ENCODE measurements around the gene OR52H1.

DNA sequence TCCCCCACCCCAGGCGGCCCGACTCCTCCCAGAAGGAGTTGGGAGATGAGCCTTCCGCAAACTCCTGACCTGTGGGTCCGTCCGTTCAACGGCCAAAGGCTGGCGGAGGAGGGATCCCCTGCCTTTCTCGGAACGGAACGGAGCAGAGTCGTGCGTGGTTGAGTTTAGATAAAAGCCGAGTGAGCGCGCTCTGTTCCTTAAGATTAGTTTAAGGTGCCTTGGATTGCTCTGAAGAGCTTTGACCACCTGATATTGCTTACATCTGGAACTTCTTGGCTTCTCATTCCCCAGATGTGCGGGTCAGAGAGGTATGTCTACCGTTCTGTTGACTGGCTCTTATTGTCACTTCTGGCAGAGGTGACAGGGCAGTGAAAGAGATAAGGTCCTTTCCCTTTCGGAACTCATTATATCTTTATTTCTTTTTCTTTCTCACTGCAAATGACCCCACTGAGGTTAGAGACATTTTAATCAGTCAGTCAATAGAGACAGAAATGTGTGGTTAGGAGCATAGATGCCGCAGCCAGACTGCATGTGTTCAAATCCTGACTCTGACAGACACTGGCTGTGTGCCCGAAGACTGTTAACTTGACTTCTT is 48.4 kb upstream of the OR52H1 start, which contains the start of gene TRIM6:
- TF ChIP-seq, protein P1, sequence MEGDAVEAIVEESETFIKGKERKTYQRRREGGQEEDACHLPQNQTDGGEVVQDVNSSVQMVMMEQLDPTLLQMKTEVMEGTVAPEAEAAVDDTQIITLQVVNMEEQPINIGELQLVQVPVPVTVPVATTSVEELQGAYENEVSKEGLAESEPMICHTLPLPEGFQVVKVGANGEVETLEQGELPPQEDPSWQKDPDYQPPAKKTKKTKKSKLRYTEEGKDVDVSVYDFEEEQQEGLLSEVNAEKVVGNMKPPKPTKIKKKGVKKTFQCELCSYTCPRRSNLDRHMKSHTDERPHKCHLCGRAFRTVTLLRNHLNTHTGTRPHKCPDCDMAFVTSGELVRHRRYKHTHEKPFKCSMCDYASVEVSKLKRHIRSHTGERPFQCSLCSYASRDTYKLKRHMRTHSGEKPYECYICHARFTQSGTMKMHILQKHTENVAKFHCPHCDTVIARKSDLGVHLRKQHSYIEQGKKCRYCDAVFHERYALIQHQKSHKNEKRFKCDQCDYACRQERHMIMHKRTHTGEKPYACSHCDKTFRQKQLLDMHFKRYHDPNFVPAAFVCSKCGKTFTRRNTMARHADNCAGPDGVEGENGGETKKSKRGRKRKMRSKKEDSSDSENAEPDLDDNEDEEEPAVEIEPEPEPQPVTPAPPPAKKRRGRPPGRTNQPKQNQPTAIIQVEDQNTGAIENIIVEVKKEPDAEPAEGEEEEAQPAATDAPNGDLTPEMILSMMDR (conservative IDR thresholded peaks at IDR 0.05; ENCODE audit: low read depth in 2 of 2) = no peak
- peak; percentile 45 for TF ChIP-seq POLR2AphosphoS5 (IDR thresholded peaks at IDR 0.05; ENCODE audit: low read depth)
- TF ChIP-seq, protein P2, sequence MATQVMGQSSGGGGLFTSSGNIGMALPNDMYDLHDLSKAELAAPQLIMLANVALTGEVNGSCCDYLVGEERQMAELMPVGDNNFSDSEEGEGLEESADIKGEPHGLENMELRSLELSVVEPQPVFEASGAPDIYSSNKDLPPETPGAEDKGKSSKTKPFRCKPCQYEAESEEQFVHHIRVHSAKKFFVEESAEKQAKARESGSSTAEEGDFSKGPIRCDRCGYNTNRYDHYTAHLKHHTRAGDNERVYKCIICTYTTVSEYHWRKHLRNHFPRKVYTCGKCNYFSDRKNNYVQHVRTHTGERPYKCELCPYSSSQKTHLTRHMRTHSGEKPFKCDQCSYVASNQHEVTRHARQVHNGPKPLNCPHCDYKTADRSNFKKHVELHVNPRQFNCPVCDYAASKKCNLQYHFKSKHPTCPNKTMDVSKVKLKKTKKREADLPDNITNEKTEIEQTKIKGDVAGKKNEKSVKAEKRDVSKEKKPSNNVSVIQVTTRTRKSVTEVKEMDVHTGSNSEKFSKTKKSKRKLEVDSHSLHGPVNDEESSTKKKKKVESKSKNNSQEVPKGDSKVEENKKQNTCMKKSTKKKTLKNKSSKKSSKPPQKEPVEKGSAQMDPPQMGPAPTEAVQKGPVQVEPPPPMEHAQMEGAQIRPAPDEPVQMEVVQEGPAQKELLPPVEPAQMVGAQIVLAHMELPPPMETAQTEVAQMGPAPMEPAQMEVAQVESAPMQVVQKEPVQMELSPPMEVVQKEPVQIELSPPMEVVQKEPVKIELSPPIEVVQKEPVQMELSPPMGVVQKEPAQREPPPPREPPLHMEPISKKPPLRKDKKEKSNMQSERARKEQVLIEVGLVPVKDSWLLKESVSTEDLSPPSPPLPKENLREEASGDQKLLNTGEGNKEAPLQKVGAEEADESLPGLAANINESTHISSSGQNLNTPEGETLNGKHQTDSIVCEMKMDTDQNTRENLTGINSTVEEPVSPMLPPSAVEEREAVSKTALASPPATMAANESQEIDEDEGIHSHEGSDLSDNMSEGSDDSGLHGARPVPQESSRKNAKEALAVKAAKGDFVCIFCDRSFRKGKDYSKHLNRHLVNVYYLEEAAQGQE (IDR thresholded peaks at IDR 0.05; ENCODE audit: unreplicated experiment) = no peak
- TF ChIP-seq EZH2 (IDR thresholded peaks at IDR 0.05; ENCODE audit: low read depth, unreplicated experiment) = no peak
- TF ChIP-seq EZH2phosphoT487 (IDR thresholded peaks at IDR 0.05; ENCODE audit: unreplicated experiment) = no peak
- TF ChIP-seq CREB1 (CRISPR knock-in tag; IDR thresholded peaks at IDR 0.05; ENCODE audit: low read depth) = no peak
- TF ChIP-seq ZNF331 (CRISPR knock-in tag; IDR thresholded peaks at IDR 0.05; ENCODE audit: low read depth) = no peak
- TF ChIP-seq, protein P3, sequence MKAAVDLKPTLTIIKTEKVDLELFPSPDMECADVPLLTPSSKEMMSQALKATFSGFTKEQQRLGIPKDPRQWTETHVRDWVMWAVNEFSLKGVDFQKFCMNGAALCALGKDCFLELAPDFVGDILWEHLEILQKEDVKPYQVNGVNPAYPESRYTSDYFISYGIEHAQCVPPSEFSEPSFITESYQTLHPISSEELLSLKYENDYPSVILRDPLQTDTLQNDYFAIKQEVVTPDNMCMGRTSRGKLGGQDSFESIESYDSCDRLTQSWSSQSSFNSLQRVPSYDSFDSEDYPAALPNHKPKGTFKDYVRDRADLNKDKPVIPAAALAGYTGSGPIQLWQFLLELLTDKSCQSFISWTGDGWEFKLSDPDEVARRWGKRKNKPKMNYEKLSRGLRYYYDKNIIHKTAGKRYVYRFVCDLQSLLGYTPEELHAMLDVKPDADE (IDR thresholded peaks at IDR 0.05) = no peak
- no peak for TF ChIP-seq NANOG (IDR thresholded peaks at IDR 0.05; ENCODE audit: borderline replicate concordance)
- no peak for TF ChIP-seq JUNB (IDR thresholded peaks at IDR 0.05; ENCODE audit: unreplicated experiment)
- no peak for TF ChIP-seq STAT1 (IDR thresholded peaks at IDR 0.05; ENCODE audit: unreplicated experiment)
